OCI-LY1 (cell line): Measurements from ENCODE around the gene ACOT9.
"Not testable (repeated sequence)": the region's sequence is repeated elsewhere in the genome, so short reads cannot be mapped to it uniquely, and the experiment has no call there.

Experiments used
- H2AFZ ChIP-seq: fragments of 200-600 bp; sonication (generic), shearing (Covaris generic); 2 replicates; pipeline ENCODE4 v1.6.0; 2014; ENCODE audit warnings: antibody characterized with exemption, mild to moderate bottlenecking, low read length
- H3F3A ChIP-seq: fragments of 200-600 bp; sonication (generic), shearing (Covaris generic); 2 replicates; pipeline ENCODE4 v1.6.0; 2014; ENCODE audit warnings: mild to moderate bottlenecking, antibody characterized with exemption, low read length, moderate library complexity; ENCODE audit not compliant: insufficient read depth
- H3K27ac ChIP-seq: fragments of 200-600 bp; sonication (generic); 2 replicates; pipeline ENCODE4 v1.5.1; 2014; ENCODE audit warnings: low read length, mixed run types, mild to moderate bottlenecking, low read depth; ENCODE audit not compliant: poor library complexity, severe bottlenecking
- H3K27me3 ChIP-seq: fragments of 200-600 bp; sonication (generic); 2 replicates; pipeline ENCODE4 v1.6.0; 2014; ENCODE audit warnings: antibody characterized with exemption, mild to moderate bottlenecking, low read length, moderate library complexity; ENCODE audit not compliant: insufficient read depth
- H3K36me3 ChIP-seq: fragments of 200-600 bp; sonication (generic); 2 replicates; pipeline ENCODE4 v1.6.1; 2014; ENCODE audit warnings: mild to moderate bottlenecking, antibody characterized with exemption, low read length, moderate library complexity, mixed read lengths; ENCODE audit not compliant: insufficient read depth
- H3K4me1 ChIP-seq: fragments of 200-600 bp; sonication (generic); 2 replicates; pipeline ENCODE4 v1.5.1; 2014; ENCODE audit warnings: mild to moderate bottlenecking, low read length, moderate library complexity; ENCODE audit not compliant: insufficient read depth, severe bottlenecking
- H3K4me2 ChIP-seq: fragments of 200-600 bp; sonication (generic), shearing (Covaris generic); 2 replicates; pipeline ENCODE4 v1.6.1; 2014; ENCODE audit warnings: low read length
- H3K4me3 ChIP-seq: fragments of 200-600 bp; sonication (generic); 2 replicates; pipeline ENCODE4 v1.5.1; 2014; ENCODE audit warnings: low read length, low read depth, mild to moderate bottlenecking, mixed read lengths; ENCODE audit not compliant: poor library complexity, severe bottlenecking
- H3K79me2 ChIP-seq: fragments of 200-600 bp; shearing (Covaris generic); 2 replicates; pipeline ENCODE4 v1.6.1; 2016; ENCODE audit warnings: mixed run types, low read length, mixed read lengths; ENCODE audit not compliant: insufficient read depth
- H3K9ac ChIP-seq: fragments of 200-600 bp; sonication (generic), shearing (Covaris generic); 2 replicates; pipeline ENCODE4 v1.6.1; 2014; ENCODE audit warnings: mild to moderate bottlenecking, low read length, mixed read lengths
- H3K9me2 ChIP-seq: fragments of 200-600 bp; sonication (generic), shearing (Covaris generic); 2 replicates; pipeline ENCODE4 v1.6.1; 2014; ENCODE audit warnings: low read depth, mild to moderate bottlenecking, low read length, mixed read lengths
- H3K9me3 ChIP-seq: fragments of 200-600 bp; shearing (Covaris generic); 2 replicates; pipeline ENCODE4 v1.6.1; 2014; ENCODE audit warnings: low read length, mixed read lengths
- H4K20me1 ChIP-seq: fragments of 200-600 bp; sonication (generic), shearing (Covaris generic); 2 replicates; pipeline ENCODE4 v1.6.0; 2016; ENCODE audit warnings: mild to moderate bottlenecking, low read length; ENCODE audit not compliant: insufficient read depth
- EZH2 ChIP-seq: fragments of 200-600 bp; sonication (generic), shearing (Covaris generic); IDR thresholded peaks from 2 replicates; pipeline ENCODE4 v1.8.0; 2017; ENCODE audit warnings: borderline replicate concordance, mixed run types, mild to moderate bottlenecking, antibody characterized with exemption, low read length, moderate library complexity, mixed read lengths
- TF ChIP-seq, protein P1 (sequence below): fragments of 200-600 bp; sonication (generic), shearing (Covaris generic); IDR thresholded peaks from 2 replicates; pipeline ENCODE4 v1.5.1; 2017; ENCODE audit warnings: mild to moderate bottlenecking, antibody characterized with exemption, low read length, moderate library complexity, mixed read lengths

ACOT9 gene

DNA sequence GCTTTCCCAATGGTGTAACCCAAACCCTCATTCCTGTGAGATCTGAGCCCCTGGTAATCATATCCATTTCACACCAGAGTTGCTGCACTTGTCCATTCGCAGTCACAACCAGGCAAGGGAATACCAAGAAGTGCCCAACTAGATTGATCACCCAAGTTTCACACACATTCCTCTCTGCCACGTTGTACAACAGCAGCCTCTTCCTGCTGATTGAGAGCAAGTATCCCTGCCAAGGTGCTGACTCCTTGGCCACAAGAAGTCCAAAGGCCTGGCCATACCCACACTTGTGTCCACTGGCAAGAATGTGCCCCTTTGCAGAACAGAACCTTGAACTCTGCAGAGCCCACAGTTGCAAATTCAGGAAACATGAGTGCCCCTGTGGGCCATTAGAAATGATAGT, 6.5 kb upstream of the ACOT9 start:
- peaks cover 5% of the 10 kb centered on the region for H3K4me1 ChIP-seq
- no peak overlapping the region for H2AFZ ChIP-seq
- H3F3A ChIP-seq, result no peaks in the 10 kb centered on the region
- TF ChIP-seq, protein P1, sequence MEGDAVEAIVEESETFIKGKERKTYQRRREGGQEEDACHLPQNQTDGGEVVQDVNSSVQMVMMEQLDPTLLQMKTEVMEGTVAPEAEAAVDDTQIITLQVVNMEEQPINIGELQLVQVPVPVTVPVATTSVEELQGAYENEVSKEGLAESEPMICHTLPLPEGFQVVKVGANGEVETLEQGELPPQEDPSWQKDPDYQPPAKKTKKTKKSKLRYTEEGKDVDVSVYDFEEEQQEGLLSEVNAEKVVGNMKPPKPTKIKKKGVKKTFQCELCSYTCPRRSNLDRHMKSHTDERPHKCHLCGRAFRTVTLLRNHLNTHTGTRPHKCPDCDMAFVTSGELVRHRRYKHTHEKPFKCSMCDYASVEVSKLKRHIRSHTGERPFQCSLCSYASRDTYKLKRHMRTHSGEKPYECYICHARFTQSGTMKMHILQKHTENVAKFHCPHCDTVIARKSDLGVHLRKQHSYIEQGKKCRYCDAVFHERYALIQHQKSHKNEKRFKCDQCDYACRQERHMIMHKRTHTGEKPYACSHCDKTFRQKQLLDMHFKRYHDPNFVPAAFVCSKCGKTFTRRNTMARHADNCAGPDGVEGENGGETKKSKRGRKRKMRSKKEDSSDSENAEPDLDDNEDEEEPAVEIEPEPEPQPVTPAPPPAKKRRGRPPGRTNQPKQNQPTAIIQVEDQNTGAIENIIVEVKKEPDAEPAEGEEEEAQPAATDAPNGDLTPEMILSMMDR, result no peak
- no peak for TF ChIP-seq EZH2
- H3K36me3 ChIP-seq, result no peaks in the 10 kb centered on the region
- no peaks in the 10 kb centered on the region for H3K9me3 ChIP-seq
- H3K9me2 ChIP-seq, result no peaks in the 10 kb centered on the region
- H3K79me2 ChIP-seq, result no peaks in the 10 kb centered on the region
- H3K27ac ChIP-seq, result no peak overlapping the region
- H4K20me1 ChIP-seq, result no peaks in the 10 kb centered on the region
- no peaks in the 10 kb centered on the region for H3K27me3 ChIP-seq
- H3K4me2 ChIP-seq, result no peak overlapping the region
- no peak overlapping the region for H3K9ac ChIP-seq
- H3K4me3 ChIP-seq, result no peak overlapping the region

DNA sequence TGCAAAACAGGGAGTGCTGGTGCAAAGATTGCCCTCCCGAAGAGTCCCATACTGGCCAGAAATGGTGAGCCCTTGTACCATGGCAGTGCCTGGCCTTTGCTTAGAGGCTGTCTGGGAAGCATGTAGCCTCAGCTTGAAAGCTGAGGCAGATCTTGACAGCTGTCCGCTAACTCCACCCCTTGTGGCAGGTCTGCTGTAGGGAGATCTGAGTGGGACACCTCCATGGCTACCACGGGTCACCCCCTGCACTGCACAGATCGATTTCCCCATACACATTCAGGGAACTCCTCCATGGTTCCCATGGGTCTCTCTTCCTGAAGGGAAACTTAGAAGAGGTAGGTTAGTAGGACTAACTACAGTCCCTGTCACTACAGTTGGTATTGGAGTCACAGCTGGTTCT, 6.1 kb upstream of the ACOT9 start:
- no peaks in the 10 kb centered on the region for H3K79me2 ChIP-seq
- H3K9me3 ChIP-seq, result no peaks in the 10 kb centered on the region
- no peak overlapping the region for H3K4me3 ChIP-seq
- H3K4me2 ChIP-seq, result no peak overlapping the region
- H3K4me1 ChIP-seq, result peaks cover 5% of the 10 kb centered on the region
- TF ChIP-seq, protein P1, result no peak
- TF ChIP-seq EZH2, result no peak
- H3K9me2 ChIP-seq, result no peaks in the 10 kb centered on the region
- H3K9ac ChIP-seq, result no peak overlapping the region
- H3K27me3 ChIP-seq, result no peaks in the 10 kb centered on the region
- H3K27ac ChIP-seq, result no peak overlapping the region
- no peaks in the 10 kb centered on the region for H4K20me1 ChIP-seq
- H3F3A ChIP-seq, result no peaks in the 10 kb centered on the region
- no peaks in the 10 kb centered on the region for H3K36me3 ChIP-seq
- H2AFZ ChIP-seq, result no peak overlapping the region

DNA sequence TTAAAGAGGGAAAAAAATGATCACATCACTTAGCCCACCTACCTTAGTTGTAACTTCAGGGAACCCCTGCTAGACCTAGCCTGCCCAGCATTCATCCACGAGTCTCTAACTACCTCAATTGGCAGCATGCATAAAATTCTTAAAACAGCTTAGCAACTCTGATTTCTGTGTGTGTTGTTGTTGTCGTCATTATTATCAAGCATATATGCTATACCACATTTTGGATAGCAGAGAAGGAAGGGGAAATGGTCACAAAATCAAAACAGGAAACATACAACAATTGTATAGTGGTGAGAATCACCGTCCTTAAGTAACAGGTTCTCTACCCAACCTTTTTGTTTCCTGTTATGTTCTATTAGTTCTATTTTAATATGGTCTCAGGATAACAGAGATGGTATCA, 2.7 kb upstream of the ACOT9 start:
- no peak for TF ChIP-seq EZH2
- TF ChIP-seq, protein P1, result no peak
- H3K4me2 ChIP-seq, result no peak overlapping the region; the same call in 1 of the 2 replicates

DNA sequence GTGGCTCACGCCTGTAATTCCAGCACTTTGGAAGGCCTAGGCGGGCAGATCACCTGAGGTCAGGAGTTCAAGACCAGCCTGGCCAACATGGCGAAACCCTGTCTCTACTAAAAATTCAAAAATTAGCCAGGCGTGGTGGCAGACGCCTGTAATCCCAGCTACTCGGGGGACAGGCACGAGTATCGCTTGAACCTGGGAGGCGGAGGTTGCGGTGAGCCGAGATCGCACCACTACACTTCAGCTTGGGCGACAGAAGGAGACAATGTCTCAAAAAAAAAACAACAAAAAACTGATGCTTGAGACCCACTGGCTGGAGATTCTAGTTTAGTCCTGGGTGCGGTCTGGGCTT, 521 bp upstream of the ACOT9 start:
- H3K9me3 ChIP-seq, H3K9me2 ChIP-seq, H4K20me1 ChIP-seq, H3K27ac ChIP-seq, H3F3A ChIP-seq, H3K36me3 ChIP-seq, H3K79me2 ChIP-seq, H3K27me3 ChIP-seq, H2AFZ ChIP-seq: not testable (repeated sequence)
- H3K4me3 ChIP-seq, result peak overlapping the region; percentile 86
- H3K4me1 ChIP-seq, result peaks cover 23% of the 10 kb centered on the region
- peak overlapping the region; percentile 76; the same call in 1 of the 2 replicates for H3K9ac ChIP-seq
- peak overlapping the region; percentile 76 for H3K4me2 ChIP-seq

More for the DNA sequence above, 2.7 kb upstream of the ACOT9 start:
- no peaks in the 10 kb centered on the region for H3F3A ChIP-seq
- H3K4me3 ChIP-seq, result no peak overlapping the region
- no peaks in the 10 kb centered on the region for H3K36me3 ChIP-seq
- H3K27ac ChIP-seq, result no peak overlapping the region
- H3K79me2 ChIP-seq, result no peaks in the 10 kb centered on the region
- no peaks in the 10 kb centered on the region for H3K27me3 ChIP-seq
- no peaks in the 10 kb centered on the region for H3K9me3 ChIP-seq
- H3K4me1 ChIP-seq, result peaks cover 23% of the 10 kb centered on the region
- no peaks in the 10 kb centered on the region for H4K20me1 ChIP-seq
- no peak overlapping the region for H2AFZ ChIP-seq
- no peaks in the 10 kb centered on the region for H3K9me2 ChIP-seq
- no peak overlapping the region for H3K9ac ChIP-seq
